Hepatocyte (in vitro differentiated cells): Measurements from ENCODE around the gene RHOBTB3.

Experiments used
- CTCF ChIP-seq: fragments of 200-600 bp; sonication (generic); IDR thresholded peaks from 2 replicates; pipeline ENCODE4 v1.5.1; 2016; ENCODE audit warnings: antibody characterized with exemption, mild to moderate bottlenecking; ENCODE audit not compliant: poor library complexity
- EZH2 ChIP-seq: fragments of 200-600 bp; sonication (generic); IDR thresholded peaks from 2 replicates; pipeline ENCODE4 v1.6.1; 2016; ENCODE audit warnings: antibody characterized with exemption, mild to moderate bottlenecking, borderline replicate concordance

GRCh38 chr5:95768731-95769130, 37.6 kb downstream of the RHOBTB3 start:
- no peak for TF ChIP-seq CTCF
- TF ChIP-seq EZH2, result no peak
